ENCODE results near the gene HOXA6. TPM values are rescaled to one million over a fixed set of nuclear protein-coding genes. Genes with fewer than 3 reads are reported as not detected.

Gene HOXA6
- total and polyA plus RNA-seq, 2 of the 4 experiments (the other 2 are of a cell fraction): 1.4 to 1.8 TPM

GRCh38 chr7:27140126-27140857 is 7.3 kb downstream of the HOXA6 start (continued):
- TF ChIP-seq RCOR1 (IDR thresholded peaks at IDR 0.05; ENCODE audit: insufficient replicate concordance, low read length): no peak

GRCh38 chr7:27139334-27140125 is 8.0 kb downstream of the HOXA6 start:
- peak overlapping the region; percentile 63 for H2BK20ac ChIP-seq (ENCODE audit: low read depth, low read length)
- peak overlapping the region; percentile 87 for H2AFZ ChIP-seq (replicated peaks; ENCODE audit: low read length, poor library complexity)
- no peaks in the 10 kb centered on the region for H4K20me1 ChIP-seq (ENCODE audit: insufficient read depth, low read length)
- H3K27me3 ChIP-seq (ENCODE audit: control insufficient read depth, insufficient read depth, low read length): no peaks in the 10 kb centered on the region
- ChIA-PET POLR2A (ENCODE audit: unreplicated experiment) (no interaction called here), CTCF (interaction anchor here (0.6 kb wide), 1 partner anchor 458 kb away, joined by 3 read pairs; no protein-coding TSS in a partner anchor)
- peak overlapping the region; percentile 69 to 87 for H4K8ac ChIP-seq (ENCODE audit: low read depth in 2 of 2, low read length in 2 of 2)
- ATAC-seq (ENCODE audit: low read depth) (no peak), DNase-seq (no peak)
- H2BK15ac ChIP-seq (ENCODE audit: low read depth, low read length): peak overlapping the region; percentile 97; the same call in 2 of the 3 replicates
- H2AK9ac ChIP-seq (replicated peaks; ENCODE audit: low read depth, low read length, poor library complexity): peak overlapping the region; percentile 63
- H3K18ac ChIP-seq (ENCODE audit: low read depth, low read length): peak overlapping the region; percentile 95
- H3K36me3 ChIP-seq (ENCODE audit: control insufficient read depth, insufficient read depth, low read length): peaks cover 9% of the 10 kb centered on the region
- no peaks in the 10 kb centered on the region for H3K9me3 ChIP-seq (ENCODE audit: control insufficient read depth, insufficient read depth, low read length)
- peaks cover 15% of the 10 kb centered on the region for H3K4me1 ChIP-seq (ENCODE audit: control insufficient read depth, insufficient read depth, low read length)
- peak overlapping the region; percentile 83 for H3K56ac ChIP-seq (ENCODE audit: extremely low read depth, insufficient read depth, low read length)
- peak overlapping the region; percentile 30 for H3K4me3 ChIP-seq (ENCODE audit: insufficient read depth, low read depth, low read length)
- peak overlapping the region; percentile 97 for H4K5ac ChIP-seq (ENCODE audit: low read depth, low read length)
- dilution Hi-C loops (cut with HindIII; ENCODE audit: low sequenced_read_pairs, unreplicated experiment): no loop called here
- peak overlapping the region; percentile 94 for H3K4me2 ChIP-seq (ENCODE audit: low read depth, low read length)
- H3K9me1 ChIP-seq (ENCODE audit: insufficient read depth, low read length): no peaks in the 10 kb centered on the region
- H2BK120ac ChIP-seq (ENCODE audit: low read depth, low read length): peak overlapping the region; percentile 93
- peak overlapping the region; percentile 90 for H4K91ac ChIP-seq (ENCODE audit: insufficient read depth, low read depth, low read length)
- TF ChIP-seq MAFK (IDR thresholded peaks at IDR 0.05; ENCODE audit: low read depth, low read length) (no peak), CHD1 (IDR thresholded peaks at IDR 0.05; ENCODE audit: low read depth, low read length) (peak; percentile 33; the same call in 1 of the 2 replicates)
- H3K27ac ChIP-seq (ENCODE audit: insufficient read depth, low read length): peak overlapping the region; percentile 94
- WGBS, 2 experiments (ENCODE audit: extremely low coverage in 2 of 2, insufficient read length in 1 of 2): 2% methylated on average over 32 of the region's 53 CpGs; no CpG with 5 or more reads in 1 of the 2 experiments
- peaks cover 0 to 31% of the 10 kb centered on the region in 2 experiments; a peak in 2 of 4 replicates for H3K79me1 ChIP-seq (ENCODE audit: low read depth in 1 of 2, low read length in 2 of 2)
- peak overlapping the region; percentile 92 for H3K14ac ChIP-seq (replicated peaks; ENCODE audit: low read depth, low read length)
- intact Hi-C loops (cut with micrococcal nuclease): loop anchor here (5.0 kb wide), 1 partner anchor 1247 kb away; no protein-coding TSS in a partner anchor
- peak overlapping the region; percentile 97 for H3K23ac ChIP-seq (ENCODE audit: low read depth, low read length)
- peak overlapping the region; percentile 93 for H3K4ac ChIP-seq (ENCODE audit: low read depth, low read length)
- BruUV-seq (replicated peaks): no TSS peak
- peak overlapping the region; percentile 89 for H3K9ac ChIP-seq (ENCODE audit: low read depth, low read length)
- peak overlapping the region; percentile 35 for H2BK5ac ChIP-seq (ENCODE audit: low read depth, low read length, poor library complexity, severe bottlenecking)
- H2AK5ac ChIP-seq (ENCODE audit: low read depth, low read length): 0 out of 2 replicates have a peak overlapping the region, but pooled peaks have one; percentile 42
- in situ Hi-C loops (cut with MboI; ENCODE audit: low sequenced_read_pairs): loop anchor here (5.0 to 10.0 kb wide), 3 partner anchors 37 to 945 kb away; partner anchors contain the start of gene HOXA2
